B cell (primary cell): ENCODE results near the gene LHFPL4. TPM values are rescaled to one million over a fixed set of nuclear protein-coding genes. Genes with fewer than 3 reads are reported as not detected.
"Not testable (repeated sequence)": the region's sequence is repeated elsewhere in the genome, so short reads cannot be mapped to it uniquely, and the experiment has no call there.

Source experiments
- ATAC-seq: fragments of 200-7000 bp; cut with Tn5 transposase; one replicate; pipeline ENCODE4 v1.10.0; 2021; ENCODE audit warnings: low read depth, mild to moderate bottlenecking, moderate number of reproducible peaks, moderate library complexity
- CTCF ChIA-PET: fragments of 350-600 bp; sonication (Branson Sonifier 250); formaldehyde crosslinking; loops from one replicate; lab custom pipeline; 2021; ENCODE audit warnings: antibody characterized with exemption, inconsistent platforms; lab: Charles Lee
- POLR2A ChIA-PET: fragments of 350-600 bp; sonication (Branson Sonifier 250); formaldehyde crosslinking; loops from one replicate; lab custom pipeline; 2021; ENCODE audit warnings: antibody characterized with exemption; lab: Charles Lee
- DNase-seq: peaks from one replicate; pipeline ENCODE4 v3.0.0; 2013
- H2AFZ ChIP-seq: 2 replicates; pipeline ENCODE4 v1.6.1; 2012; ENCODE audit warnings: mild to moderate bottlenecking, low read depth, low read length; ENCODE audit not compliant: insufficient read depth, poor library complexity, severe bottlenecking
- H3K27ac ChIP-seq, 2 donors: 1 replicate in 1 of 2; 2 replicates in 1 of 2; pipeline ENCODE4 v1.5.1; 2012 to 2013; ENCODE audit warnings: low read length in 2 of 2, mild to moderate bottlenecking in 2 of 2, moderate library complexity in 1 of 2
- H3K27me3 ChIP-seq, 4 experiments: fragments of 200-600 bp in 1 of 4; sonication (generic) in 1 of 4; replicated peaks in 1 of 4; 1 replicate in 2 of 4; 2 replicates in 2 of 4; pipeline versions ENCODE4 v1.6.1 to v1.7.0; 2013 to 2016; ENCODE audit warnings: low read length in 3 of 4, mild to moderate bottlenecking in 2 of 4, mixed read lengths in 1 of 4, moderate library complexity in 1 of 4; ENCODE audit not compliant: insufficient read depth in 4 of 4, control insufficient read depth in 3 of 4; ENCODE audit errors: control extremely low read depth in 1 of 4
- H3K36me3 ChIP-seq, 2 experiments: replicated peaks in 1 of 2; 1 replicate in 1 of 2; 2 replicates in 1 of 2; pipeline versions ENCODE4 v1.6.1 to v1.7.1; 2013; ENCODE audit warnings: low read length in 1 of 2; ENCODE audit not compliant: insufficient read depth in 2 of 2, control insufficient read depth in 1 of 2; ENCODE audit errors: control extremely low read depth in 1 of 2, extremely low read depth in 1 of 2
- H3K4me1 ChIP-seq, 2 donors: fragments of 200-600 bp in 1 of 2; sonication (generic) in 1 of 2; 1 replicate in 1 of 2; 2 replicates in 1 of 2; pipeline versions ENCODE4 v1.5.1 to v1.6.1; 2013 to 2017; ENCODE audit warnings: low read length in 2 of 2; ENCODE audit not compliant: control insufficient read depth in 2 of 2, insufficient read depth in 2 of 2
- H3K4me2 ChIP-seq: replicated peaks from 2 replicates; pipeline ENCODE3; 2012; ENCODE audit warnings: mild to moderate bottlenecking, low read depth, low read length; ENCODE audit not compliant: poor library complexity, severe bottlenecking
- H3K4me3 ChIP-seq, 5 experiments: fragments of 200-600 bp in 1 of 5; sonication (generic) in 1 of 5; 1 replicate in 3 of 5; 2 replicates in 2 of 5; pipeline versions ENCODE4 v1.5.1 to v1.7.0; 2011 to 2016; ENCODE audit warnings: low read length in 4 of 5, mild to moderate bottlenecking in 4 of 5, low read depth in 2 of 5, control low read depth in 1 of 5, moderate library complexity in 1 of 5; ENCODE audit not compliant: insufficient read depth in 1 of 5; ENCODE audit errors: control extremely low read depth in 1 of 5, extremely low read depth in 1 of 5
- H3K79me2 ChIP-seq: fragments of 200-600 bp; sonication (generic); one replicate; pipeline ENCODE4 v1.6.0; 2016; ENCODE audit warnings: low read length; ENCODE audit not compliant: control insufficient read depth, insufficient read depth
- H3K9ac ChIP-seq: fragments of 200-600 bp; sonication (generic); 2 replicates; pipeline ENCODE4 v1.6.1; 2017; ENCODE audit warnings: mild to moderate bottlenecking, low read length, moderate library complexity
- H3K9me3 ChIP-seq, 3 donors: one replicate each; pipeline versions ENCODE4 v1.6.1 to v1.7.1; 2013; ENCODE audit warnings: low read length in 2 of 3; ENCODE audit not compliant: control insufficient read depth in 2 of 3, insufficient read depth in 1 of 3; ENCODE audit errors: control extremely low read depth in 1 of 3
- H4K20me1 ChIP-seq: 2 replicates; pipeline ENCODE4 v1.6.0; 2012; ENCODE audit warnings: mild to moderate bottlenecking, low read length; ENCODE audit not compliant: insufficient read depth, control insufficient read depth, poor library complexity, severe bottlenecking
- H3K27ac Mint-ChIP-seq: one replicate; pipeline ENCODE4 v1.8.0; 2021; ENCODE audit warnings: mixed read lengths
- H3K27me3 Mint-ChIP-seq: one replicate; pipeline ENCODE4 v1.8.0; 2021; ENCODE audit warnings: mixed read lengths
- H3K4me1 Mint-ChIP-seq: one replicate; pipeline ENCODE4 v1.8.0; 2021; ENCODE audit warnings: mixed read lengths
- H3K4me3 Mint-ChIP-seq: one replicate; pipeline ENCODE4 v1.8.0; 2021; ENCODE audit warnings: mixed read lengths
- H3K9me3 Mint-ChIP-seq: one replicate; pipeline ENCODE4 v1.8.0; 2022; ENCODE audit warnings: mixed read lengths; ENCODE audit not compliant: insufficient read depth
- CTCF ChIP-seq: fragments of 200-600 bp; IDR thresholded peaks from one replicate; pipeline ENCODE4 v1.8.0; 2022; ENCODE audit warnings: antibody characterized with exemption, mild to moderate bottlenecking
- EZH2 ChIP-seq: IDR thresholded peaks from 2 replicates; pipeline ENCODE4 v1.6.1; 2012; ENCODE audit warnings: borderline replicate concordance, low read depth, mild to moderate bottlenecking, moderate library complexity, low read length; ENCODE audit not compliant: insufficient read depth, poor library complexity, severe bottlenecking
- WGBS: methylation state at CpG from one replicate; pipeline ENCODE4 v1.1.5; 2013; ENCODE audit warnings: missing lambda C conversion rate; ENCODE audit not compliant: insufficient coverage; 5-methylcytosine and 5-hydroxymethylcytosine counted together
- intact Hi-C: fragments of 100-400 bp; cut with micrococcal nuclease; formaldehyde crosslinking; loops from one replicate; pipeline ENCODE4 v1.10.0; 2022
- polyA plus RNA-seq: library from polyadenylated mRNA; depleted of rRNA; stranded (reverse); fragments of >200 nt; gene quantifications from 2 replicates; pipeline ENCODE4 v1.2.3, GENCODE V29; 2012
- total RNA-seq, 2 donors: library from RNA; stranded (reverse); fragments of 120-200 nt in 1 of 2; gene quantifications; 1 replicate in 1 of 2; 2 replicates in 1 of 2; pipeline versions ENCODE4 v1.2.3 to v1.2.4, GENCODE V29; 2013 to 2022

The LHFPL4 gene
- total and polyA plus RNA-seq, 2 donors (not counting 1 experiment from before 2014, with no cell fraction given), result not detected

- H3K79me2 ChIP-seq, H3K36me3 ChIP-seq, H3K9me3 Mint-ChIP-seq, H3K9ac ChIP-seq, H3K4me3 Mint-ChIP-seq, H3K27ac Mint-ChIP-seq, CTCF ChIA-PET, H3K4me1 Mint-ChIP-seq, POLR2A ChIA-PET, H3K4me1 ChIP-seq, H4K20me1 ChIP-seq, H3K4me3 ChIP-seq, DNase-seq, ATAC-seq, intact Hi-C loops, H3K27ac ChIP-seq: not testable (repeated sequence)
- Histone ChIP-seq H3K9me3 (peaks cover 3 to 21% (median 7%) of the 10 kb centered on the region in 3 donors), H3K4me2 (peak overlapping the region; percentile 52), H2AFZ (peak overlapping the region; percentile 28), H3K27me3 (peaks cover 0 to 28% (median 5%) of the 10 kb centered on the region in 4 experiments)
- H3K27me3 Mint-ChIP-seq, result peaks cover 48% of the 10 kb centered on the region
- 73% methylated on average over 19 of the region's 24 CpGs for WGBS
Measured at GRCh38 chr3:9601006-9601581, 47.5 kb upstream of the LHFPL4 start.

GRCh38 chr3:9600597-9600996 lies 47.0 kb upstream of the LHFPL4 start:
- Histone ChIP-seq H3K4me2 (peak overlapping the region; percentile 52), H3K36me3 (no peaks in the 10 kb centered on the region), H2AFZ (peak overlapping the region; percentile 28), H3K4me3 (no peak overlapping the region), H3K9ac (no peak overlapping the region), H4K20me1 (no peaks in the 10 kb centered on the region), H3K27me3 (peaks cover 0 to 28% (median 5%) of the 10 kb centered on the region in 4 experiments), H3K27ac (no peak overlapping the region), H3K4me1 (no peaks in the 10 kb centered on the region), H3K79me2 (no peaks in the 10 kb centered on the region), H3K9me3 (peaks cover 3 to 17% (median 5%) of the 10 kb centered on the region in 3 donors)
- peaks cover 6% of the 10 kb centered on the region for H3K9me3 Mint-ChIP-seq
- DNase-seq, result peak; percentile 5
- intact Hi-C loops, result no loop called here
- TF ChIP-seq CTCF, result no peak
- no peak for TF ChIP-seq EZH2
- peaks cover 4% of the 10 kb centered on the region for H3K4me1 Mint-ChIP-seq
- H3K27me3 Mint-ChIP-seq, result peaks cover 45% of the 10 kb centered on the region
- ChIA-PET POLR2A (no interaction called here), CTCF (no interaction called here)
- ATAC-seq, result no peak
- no peak overlapping the region for H3K4me3 Mint-ChIP-seq
- WGBS, result 13% methylated on average over 40 of the region's 42 CpGs
- H3K27ac Mint-ChIP-seq, result no peak overlapping the region
